GM18499 (cell line): ENCODE results near the gene ABHD12.

ENCODE experiments used
- ATAC-seq: cut with Tn5 transposase; IDR thresholded peaks from one replicate; pipeline ENCODE4 v1.9.1; 2021; ENCODE audit warnings: moderate number of reproducible peaks; ENCODE audit not compliant: insufficient read depth, unreplicated experiment

Gene ABHD12

DNA sequence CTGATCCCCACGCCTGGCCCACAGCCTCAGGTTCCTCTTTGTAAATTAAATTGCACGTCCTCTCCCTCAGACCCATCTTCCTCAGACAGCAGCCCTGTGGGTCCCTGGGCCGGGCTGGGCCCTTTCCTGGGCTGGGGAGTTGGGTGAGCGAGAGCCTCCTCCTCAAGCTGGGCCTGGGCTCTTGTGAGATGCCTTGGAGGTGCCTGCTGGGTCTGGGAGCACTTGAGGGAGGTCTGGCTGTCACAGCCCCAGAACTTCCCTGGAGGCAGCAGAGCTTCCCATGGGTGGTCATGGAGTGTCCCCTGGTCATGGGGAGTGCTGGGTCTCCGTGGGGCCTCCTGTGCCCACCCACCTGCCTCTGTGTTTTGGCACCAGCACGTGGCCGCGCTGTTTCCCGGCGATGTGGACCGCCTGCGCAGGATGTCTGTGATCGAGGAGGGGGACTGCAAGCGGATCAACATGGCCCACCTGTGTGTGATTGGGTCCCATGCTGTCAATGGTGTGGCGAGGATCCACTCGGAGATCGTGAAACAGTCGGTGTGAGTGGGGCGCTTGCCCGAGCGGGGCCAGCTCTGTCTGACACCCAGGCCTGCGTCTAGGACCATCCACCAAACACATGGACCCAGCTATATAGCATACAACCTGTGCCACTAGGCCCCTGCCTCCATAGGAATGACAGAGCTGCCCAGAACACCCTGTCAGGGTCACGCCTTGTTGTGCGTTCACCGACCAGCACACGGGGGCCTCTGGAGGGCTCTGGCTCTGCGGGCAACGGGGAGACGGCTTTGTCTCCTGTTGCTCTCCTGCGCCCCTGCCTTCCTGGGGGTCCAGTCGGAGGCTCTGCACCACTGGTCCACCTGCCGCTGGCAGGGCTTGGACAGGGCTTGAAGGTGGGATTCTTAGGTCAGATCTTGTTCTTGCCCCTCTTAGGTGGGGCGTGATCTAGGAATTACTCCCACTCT is 109.8 kb downstream of the ABHD12 start:
- no peak for ATAC-seq

DNA sequence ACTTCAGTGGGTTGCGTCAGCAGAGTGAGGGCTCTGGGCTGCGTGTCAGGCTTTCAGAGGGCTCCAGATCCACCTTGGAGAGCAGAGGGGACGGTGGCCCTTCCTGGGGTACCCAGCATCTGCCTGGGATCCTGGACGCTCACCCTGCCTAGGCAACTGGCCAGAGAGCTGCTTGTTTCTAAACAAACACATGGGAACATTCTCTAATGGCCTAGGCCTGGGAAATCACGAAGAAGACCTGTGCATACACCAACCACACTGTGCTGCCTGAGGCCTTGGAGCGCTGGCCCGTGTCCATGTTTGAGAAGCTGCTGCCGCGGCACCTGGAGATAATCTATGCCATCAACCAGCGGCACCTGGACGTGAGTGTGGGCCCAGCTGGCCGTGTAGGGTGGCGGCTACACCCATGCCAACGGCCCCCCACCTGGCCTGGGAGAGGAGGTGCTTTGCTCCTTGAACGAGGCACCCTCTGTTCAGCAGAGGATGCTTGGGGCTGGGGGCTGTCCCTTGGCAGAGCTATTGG is 110.5 kb downstream of the ABHD12 start:
- ATAC-seq = no peak

DNA sequence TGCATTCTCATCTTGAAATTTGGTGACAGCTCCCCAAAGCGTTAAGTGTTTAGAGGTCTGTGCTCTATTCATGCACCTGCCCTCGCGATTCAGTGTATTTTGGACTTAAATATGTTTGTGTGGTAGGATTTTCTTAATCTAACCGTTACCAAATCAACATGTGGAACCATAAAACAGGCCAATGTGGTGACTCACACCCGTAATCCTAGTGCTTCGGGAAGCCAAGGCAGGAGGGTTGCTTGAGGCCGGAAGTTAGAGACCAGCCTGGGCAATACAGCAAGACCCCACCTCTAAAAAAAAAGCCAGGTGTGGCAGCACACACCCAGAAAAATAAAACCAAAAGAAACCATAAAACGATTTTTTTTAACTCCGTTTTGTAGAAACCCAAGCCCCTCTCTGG is 111.2 kb downstream of the ABHD12 start:
- no peak for ATAC-seq

DNA sequence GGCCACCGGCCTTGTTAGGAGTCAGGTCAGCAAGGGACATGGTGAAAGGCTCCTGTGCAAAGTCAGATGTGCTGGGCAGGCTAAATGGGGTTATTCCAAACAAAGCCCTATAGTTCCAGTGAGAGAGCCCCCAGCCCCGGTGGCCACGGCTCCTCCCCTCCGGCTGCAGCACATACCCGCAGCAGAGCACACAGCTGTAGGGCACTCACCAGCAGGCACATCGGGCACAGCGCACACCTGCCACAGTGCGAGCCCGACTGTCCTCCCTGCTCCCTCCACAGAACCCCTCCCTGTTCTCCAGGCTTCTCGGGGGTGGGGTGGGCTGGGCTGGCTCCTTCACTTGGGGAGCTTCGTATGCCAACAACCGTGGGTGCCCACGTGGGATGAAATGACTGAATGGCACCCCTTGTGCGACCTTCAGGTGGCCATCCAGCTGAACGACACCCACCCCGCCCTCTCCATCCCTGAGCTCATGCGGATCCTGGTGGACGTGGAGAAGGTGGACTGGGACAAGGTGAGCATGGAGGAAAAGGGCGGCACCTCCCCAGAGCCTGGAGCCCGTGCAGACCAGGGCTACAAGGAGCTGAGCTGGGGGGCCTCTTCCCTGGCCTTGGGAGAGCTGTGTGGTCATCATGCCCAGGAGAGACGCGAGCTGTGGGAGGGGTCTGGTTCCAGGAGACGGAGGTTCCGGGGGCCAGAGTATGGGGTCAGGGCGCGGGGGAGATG is 111.8 kb downstream of the ABHD12 start:
- ATAC-seq = no peak

DNA sequence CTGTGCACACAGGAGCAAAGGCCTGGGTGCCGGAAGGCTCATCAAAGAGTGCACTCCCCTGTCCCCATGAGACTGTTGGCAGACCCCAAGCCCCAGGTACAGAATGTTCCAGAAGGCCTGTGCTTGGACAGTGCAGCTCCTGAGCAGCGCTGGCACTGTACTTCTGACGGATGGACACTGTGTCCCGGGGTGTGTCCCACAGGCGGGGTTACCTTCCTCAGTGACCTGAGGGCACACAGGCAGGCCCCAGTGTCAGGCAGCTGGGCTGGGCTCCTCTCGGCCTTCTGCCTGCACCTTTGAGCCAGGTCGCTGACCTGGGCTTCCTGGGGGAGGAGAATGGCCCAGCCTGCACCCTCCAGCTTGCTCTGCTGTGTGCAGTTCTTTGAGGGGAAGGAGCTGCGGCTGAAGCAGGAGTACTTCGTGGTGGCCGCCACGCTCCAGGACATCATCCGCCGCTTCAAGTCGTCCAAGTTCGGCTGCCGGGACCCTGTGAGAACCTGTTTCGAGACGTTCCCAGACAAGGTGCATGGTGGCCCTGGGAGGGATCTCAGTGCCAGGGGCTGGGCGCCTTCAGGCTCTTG is 112.6 kb downstream of the ABHD12 start:
- no peak for ATAC-seq

DNA sequence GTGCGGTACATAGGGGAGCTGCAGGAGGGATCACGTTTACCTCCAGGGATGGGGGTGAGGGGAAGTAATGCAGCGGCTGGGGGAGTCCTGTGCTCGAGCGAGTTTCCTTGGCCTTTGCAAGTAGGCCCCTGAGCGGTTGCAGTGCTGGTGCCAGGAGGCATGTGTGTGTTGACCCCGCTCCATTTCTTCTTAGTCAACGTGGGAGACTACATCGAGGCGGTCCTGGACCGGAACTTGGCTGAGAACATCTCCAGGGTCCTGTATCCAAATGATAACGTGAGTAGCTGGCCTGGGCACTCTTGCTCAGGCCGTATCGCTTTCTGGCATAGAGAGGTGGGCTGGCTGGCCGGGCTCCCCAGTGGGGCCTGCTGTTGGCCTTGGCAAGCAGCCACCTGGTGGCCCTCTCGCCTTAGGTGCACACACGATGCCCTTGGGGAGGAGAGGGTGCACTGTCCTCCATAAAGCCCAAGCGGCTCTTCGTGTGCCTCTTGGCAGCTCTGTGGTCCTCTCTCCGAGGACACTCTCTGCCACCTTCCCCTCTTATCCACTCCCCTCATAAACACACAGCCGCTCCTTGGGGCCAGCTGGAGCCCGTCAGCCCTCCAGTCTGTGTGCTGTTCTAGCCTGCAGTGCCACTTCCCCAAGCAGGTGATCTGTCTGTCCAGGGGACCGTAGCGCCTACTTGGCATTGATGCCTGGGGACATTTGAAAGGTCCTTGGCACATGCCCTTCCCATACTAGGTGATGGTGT is 113.4 kb downstream of the ABHD12 start:
- no peak for ATAC-seq

DNA sequence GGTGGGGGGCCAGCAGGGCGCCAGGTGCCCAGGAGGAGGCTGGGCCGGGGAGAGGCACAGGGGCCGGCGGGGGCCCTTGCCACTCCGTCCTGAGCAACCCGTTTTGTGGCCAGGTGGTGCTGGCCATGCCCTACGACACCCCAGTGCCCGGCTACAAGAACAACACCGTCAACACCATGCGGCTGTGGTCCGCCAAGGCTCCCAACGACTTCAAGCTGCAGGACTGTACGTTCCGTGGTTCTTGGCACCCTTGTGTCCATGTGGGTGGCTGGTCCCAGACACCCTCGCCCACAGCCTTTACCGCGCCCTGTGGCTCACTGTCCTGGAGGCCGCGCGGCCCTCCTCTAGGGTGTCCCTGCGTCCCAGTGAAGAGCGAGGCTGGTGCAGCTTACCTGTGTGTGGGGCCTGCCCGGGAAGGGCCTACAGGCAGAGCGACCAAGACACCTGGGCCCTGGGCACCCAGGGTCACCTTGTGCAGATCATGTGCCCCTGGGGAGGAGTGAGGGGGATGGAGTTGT is 114.0 kb downstream of the ABHD12 start:
- no peak for ATAC-seq

DNA sequence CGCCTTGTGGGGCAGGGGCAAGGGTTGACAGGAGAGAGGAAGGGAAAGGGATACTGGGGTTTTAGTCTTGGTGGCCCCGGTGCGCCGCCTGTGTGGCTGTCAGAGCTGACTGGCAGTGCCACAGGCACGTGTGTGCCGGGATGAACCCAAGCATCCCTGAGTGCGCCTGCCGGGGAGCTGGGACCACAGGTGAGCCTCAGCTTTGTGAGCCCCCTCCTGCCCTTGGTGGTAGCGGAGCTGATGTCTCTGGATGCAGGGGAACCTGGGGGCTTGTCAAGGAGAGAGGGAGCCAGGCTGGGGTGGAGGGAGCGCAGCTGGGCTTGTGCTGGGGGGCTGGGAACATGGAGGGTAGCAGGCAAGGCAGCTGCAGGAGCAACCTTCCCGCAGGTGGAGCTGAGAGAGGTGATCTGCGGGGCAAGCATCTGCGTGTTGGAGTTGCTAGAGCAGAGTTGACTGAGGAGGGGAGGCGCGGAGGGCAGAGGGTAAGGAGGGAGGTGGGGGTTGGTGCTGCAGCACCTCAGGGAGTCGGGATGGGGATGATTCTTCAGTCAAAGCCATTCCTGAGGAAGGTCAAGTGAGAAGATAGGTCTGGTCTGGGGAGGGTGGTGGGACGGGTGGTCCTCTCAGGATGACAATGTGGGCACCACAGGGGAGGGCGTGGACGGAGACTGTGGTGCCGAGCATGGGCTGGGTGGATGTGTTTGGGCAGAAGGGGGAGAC is 114.7 kb downstream of the ABHD12 start:
- ATAC-seq = no peak

DNA sequence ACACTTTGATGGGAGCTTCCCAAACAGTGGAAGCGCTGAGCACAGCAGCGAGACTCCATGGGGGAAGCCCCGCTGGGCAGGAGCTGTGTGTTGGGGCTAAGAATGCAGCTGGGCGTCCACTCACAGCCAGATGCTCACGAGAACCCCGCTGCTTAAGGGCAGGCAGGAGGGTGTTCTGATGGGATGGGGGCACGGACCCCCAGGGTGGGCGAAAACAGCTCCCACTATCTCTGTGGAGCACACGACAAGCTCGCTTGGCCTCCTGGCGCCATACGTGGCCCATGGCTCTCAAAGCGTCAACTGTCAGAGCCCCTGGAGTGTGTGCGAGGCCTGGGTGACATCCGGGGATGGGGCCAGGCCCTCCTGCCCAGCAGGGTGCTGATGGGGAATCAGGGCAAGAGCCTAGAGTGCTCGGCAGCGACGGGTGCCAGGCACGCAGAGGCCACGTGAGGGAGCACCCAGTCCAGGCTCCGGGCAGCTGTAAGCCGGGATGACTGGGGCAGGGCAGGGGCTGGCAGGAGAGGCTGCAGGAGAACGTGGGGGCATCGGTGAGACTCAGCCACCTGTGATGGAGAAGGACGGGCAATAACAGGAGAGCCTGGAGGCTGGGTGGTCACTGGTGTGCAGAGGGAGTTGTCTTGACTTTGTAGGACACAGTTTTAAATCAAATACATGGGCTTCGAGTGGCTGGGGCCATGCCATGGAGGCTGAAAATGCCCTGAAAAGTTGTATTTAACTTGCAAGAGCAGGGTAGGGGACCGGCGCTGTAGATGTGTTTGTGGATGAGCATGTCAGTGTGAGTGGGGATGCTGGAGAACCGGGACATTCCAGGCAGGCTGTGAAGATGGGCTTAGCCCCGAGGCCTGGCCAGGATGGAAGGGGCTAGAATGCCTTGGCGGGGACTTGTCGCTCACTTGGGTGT is 115.5 kb downstream of the ABHD12 start:
- no peak for ATAC-seq

DNA sequence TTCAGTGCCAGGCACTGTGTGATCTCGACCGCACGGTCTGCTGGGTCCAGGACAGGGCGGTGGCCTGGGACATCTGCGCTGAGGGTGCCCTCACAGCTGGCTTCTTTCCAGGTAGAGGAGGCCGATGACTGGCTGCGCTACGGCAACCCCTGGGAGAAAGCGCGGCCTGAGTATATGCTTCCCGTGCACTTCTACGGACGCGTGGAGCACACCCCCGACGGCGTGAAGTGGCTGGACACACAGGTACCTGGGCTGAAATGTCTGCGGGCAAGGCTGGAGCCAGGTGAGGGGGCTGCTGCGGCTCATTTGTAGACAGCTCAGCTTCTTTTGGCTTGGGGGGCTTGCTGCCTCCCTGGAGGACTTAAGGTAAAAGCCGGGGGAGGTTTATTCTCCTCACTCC is 116.2 kb downstream of the ABHD12 start:
- ATAC-seq = no peak

DNA sequence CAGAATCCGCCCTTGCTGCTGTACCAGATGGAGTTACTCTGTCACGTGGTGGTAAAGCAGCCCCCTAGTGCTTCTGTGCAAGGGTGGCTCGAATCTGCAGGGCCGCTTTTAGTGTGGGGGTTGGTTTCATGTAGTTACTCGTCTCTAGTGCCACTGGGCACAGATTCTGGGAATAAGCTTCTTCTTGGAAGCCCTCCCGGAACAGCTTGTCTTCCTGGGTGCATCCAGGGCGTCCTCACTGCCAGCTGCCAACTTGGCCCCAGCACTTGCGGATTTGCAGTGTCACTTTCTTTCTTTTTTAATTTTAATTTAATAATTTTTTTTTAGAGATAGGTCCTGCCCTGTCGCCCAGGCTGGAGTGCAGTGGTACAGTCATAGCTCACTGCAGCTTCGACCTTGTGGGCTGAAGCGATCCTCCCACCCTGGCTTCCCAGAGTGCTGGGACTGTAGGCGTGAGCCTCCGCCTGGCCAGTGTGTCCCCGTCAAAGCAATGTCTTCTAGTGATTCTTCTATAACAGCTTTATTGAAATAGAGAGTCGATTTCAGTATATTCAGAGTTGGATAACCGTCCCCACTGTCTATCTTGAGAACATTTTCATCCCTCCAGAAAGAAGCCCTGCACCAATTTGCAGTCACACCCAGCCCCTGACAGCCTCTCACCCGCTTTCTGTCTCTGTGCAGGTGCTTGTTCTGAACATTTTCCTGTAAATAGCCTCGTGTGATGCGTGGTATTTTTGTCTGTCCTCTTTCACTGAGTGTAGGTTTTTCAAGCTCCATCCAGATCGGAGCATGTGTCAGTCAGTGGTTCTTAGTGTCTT is 116.9 kb downstream of the ABHD12 start:
- no peak for ATAC-seq

DNA sequence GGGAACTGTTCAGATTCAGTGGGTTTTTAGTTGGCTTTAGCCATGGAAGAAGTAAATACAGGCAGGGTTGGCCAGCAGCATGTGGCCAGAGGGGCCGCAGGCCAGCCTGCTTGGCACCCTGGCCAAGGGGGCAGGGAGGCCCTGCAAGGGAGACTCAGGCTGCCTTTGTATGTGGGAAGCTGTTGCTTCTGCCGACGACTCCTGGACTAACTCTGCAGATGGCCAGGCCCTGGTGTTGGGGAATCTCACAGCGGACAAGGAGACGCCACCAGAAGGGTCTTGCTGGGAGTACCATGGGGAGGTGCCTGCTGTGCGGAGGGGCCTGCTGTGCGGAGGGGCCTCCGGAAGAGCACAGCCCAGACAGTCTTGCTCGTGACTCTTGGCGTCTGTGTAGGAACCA is 117.6 kb downstream of the ABHD12 start:
- ATAC-seq = no peak

DNA sequence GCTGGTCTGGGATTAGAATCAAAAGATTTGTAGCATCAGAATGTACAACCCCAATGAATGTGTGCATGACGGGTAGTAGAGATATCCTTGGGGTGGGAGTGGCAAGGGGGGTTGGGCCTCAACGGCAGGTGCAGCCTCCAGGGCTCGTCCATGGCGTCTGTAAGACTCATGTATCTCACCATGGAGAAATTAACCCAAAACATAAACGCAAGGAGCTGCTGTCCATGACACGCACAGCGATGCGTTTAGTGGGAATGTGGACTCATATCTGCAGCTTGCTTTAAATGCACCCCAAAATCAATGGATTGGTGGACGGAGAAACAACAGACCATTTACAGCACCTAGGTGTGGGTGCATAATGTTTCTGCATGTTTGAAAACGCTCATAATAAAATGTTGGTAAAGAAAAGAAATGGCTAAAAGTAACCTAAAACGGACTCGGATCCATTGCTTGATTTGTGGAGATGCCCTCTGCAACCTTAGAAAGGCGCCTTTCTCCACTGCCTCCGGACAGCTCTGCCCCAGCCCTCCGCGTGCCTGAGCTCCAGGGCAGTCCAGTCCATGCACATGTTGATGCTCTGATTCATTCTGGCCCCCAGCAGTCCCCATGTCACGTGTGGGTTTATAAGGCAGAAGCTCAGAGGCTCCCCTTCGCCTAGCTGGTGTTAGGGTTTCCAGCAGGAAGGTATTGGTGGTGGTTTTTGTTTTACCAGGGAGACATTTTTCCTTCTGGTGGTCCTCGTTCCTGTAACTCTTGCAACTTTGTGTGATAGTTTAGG is 118.2 kb downstream of the ABHD12 start:
- ATAC-seq = no peak

DNA sequence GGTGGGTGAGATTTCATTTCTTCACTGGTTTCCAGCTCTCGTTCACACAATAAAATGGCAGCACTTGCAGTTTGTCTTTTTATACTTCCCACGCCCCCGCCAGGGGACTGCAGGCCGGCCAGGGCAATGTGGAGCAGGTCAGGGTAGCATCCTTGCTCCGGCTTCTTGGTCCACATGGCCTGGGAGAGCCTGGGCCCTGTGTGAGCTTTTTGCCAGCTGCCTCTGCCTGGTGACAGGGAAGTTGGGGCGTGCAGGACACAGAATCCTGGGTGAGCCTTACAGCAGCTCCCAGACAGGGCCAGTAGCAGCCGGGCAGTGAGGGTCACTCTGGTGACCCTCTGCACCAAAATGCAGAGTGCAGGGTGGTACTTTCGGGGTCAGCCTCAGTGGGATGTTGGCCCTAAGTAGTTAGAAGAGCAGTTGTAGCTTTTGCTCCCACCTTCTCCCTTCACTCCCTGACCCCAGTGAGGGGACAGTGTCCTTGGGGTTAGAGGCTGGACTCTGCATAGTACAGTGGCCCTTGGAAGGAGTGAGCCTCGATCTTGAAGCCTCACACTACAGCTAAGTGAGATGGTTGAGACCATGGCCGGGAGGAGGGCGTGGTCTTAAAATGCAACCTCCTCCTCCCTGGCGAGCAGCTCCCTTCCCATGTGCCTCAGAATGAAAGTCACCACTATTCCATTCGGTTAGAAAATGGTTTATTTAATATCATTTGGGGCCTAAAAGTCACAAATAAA is 119.0 kb downstream of the ABHD12 start:
- no peak for ATAC-seq

DNA sequence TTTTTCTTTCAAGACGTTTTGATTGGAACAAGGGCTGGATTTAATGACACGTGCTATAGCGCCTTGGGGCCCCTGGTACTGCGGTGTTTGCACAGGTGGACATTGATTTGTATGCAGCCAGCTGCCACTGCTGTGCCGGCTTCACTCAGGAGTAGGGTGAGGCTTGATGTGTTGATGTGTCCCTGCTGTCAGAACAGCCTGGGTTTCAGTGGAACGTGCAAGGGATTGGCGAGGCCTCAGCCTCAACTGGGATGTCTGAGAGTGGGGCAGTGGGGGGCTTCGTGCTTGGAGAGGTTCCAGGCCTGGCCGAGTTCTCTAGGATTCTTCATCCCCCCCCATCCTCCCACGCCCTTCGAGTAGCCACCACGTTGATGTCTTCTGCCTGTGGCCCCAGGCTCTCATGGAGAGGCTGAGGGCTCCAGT is 119.8 kb downstream of the ABHD12 start:
- no peak for ATAC-seq

DNA sequence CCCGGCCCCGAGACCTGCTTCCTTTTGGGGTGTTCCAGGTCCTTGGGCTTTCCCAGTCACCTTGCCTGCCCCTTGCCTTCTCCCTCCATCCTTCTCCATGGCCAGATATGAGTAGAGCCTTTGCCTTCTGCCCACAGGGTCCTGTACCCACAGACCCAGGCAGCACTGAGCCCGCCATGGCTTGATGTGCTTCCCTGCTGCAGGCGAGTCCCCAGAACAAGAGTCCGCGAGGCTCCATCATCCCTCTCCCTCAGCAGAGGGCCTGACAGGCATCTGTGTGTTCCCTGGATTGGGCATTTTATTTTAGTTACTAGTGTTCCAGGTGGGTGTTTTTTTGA is 120.8 kb downstream of the ABHD12 start:
- no peak for ATAC-seq
